ENCODE data around the gene PLSCR1.

- TF ChIP-seq POLR2A (IDR thresholded peaks at IDR 0.05) (no peak), CTCF (IDR thresholded peaks at IDR 0.05) (no peak)
Observed at GRCh38 chr3:146561463-146561862, 17.1 kb upstream of the PLSCR1 start.
